H9 (cell line): ENCODE results near the gene CELF4. TPM values are rescaled to one million over a fixed set of nuclear protein-coding genes. Genes with fewer than 3 reads are reported as not detected.

Source experiments
- DNase-seq: peaks from one replicate; pipeline ENCODE4 v3.0.0-alpha.2; 2017
- H2AFZ ChIP-seq: one replicate; pipeline ENCODE4 v1.6.1; 2013; ENCODE audit warnings: mild to moderate bottlenecking, low read length, control low read depth, moderate library complexity
- H2AK5ac ChIP-seq: 2 replicates; pipeline ENCODE4 v1.6.1; 2013; ENCODE audit warnings: low read length, control low read depth, mixed read lengths; ENCODE audit not compliant: insufficient read length
- H2BK120ac ChIP-seq: one replicate; pipeline ENCODE4 v1.6.1; 2013; ENCODE audit warnings: low read depth, mild to moderate bottlenecking, low read length, control low read depth, inconsistent platforms; ENCODE audit not compliant: poor library complexity, severe bottlenecking
- H2BK12ac ChIP-seq: 2 replicates; pipeline ENCODE4 v1.6.1; 2013; ENCODE audit warnings: low read length, control low read depth, mixed read lengths, low read depth; ENCODE audit not compliant: insufficient read length
- H2BK15ac ChIP-seq: 2 replicates; pipeline ENCODE4 v1.6.1; 2013; ENCODE audit warnings: low read depth, low read length, control low read depth
- H2BK20ac ChIP-seq: one replicate; pipeline ENCODE4 v1.6.1; 2013; ENCODE audit warnings: low read depth, mild to moderate bottlenecking, low read length, control low read depth, inconsistent platforms; ENCODE audit not compliant: poor library complexity, severe bottlenecking
- H2BK5ac ChIP-seq: 2 replicates; pipeline ENCODE4 v1.6.1; 2013; ENCODE audit warnings: low read length, control low read depth, mixed read lengths; ENCODE audit not compliant: insufficient read length
- H3K14ac ChIP-seq: 2 replicates; pipeline ENCODE4 v1.6.1; 2013; ENCODE audit warnings: low read length, control low read depth; ENCODE audit not compliant: insufficient read depth
- H3K18ac ChIP-seq: 2 replicates; pipeline ENCODE4 v1.6.1; 2013; ENCODE audit warnings: low read depth, mild to moderate bottlenecking, mixed read lengths, low read length, control low read depth; ENCODE audit not compliant: insufficient read length
- H3K23ac ChIP-seq: 2 replicates; pipeline ENCODE4 v1.6.1; 2013; ENCODE audit warnings: low read length, control low read depth, mixed read lengths, low read depth; ENCODE audit not compliant: insufficient read length
- H3K23me2 ChIP-seq: 2 replicates; pipeline ENCODE4 v1.6.1; 2013; ENCODE audit warnings: low read depth, mild to moderate bottlenecking, mixed read lengths, low read length, control low read depth; ENCODE audit not compliant: insufficient read length, poor library complexity, severe bottlenecking
- H3K27ac ChIP-seq: 2 replicates; pipeline ENCODE4 v1.5.1; 2013; ENCODE audit warnings: low read length, control low read depth, mixed read lengths, low read depth; ENCODE audit not compliant: insufficient read length
- H3K27me3 ChIP-seq: 2 replicates; pipeline ENCODE4 v1.6.1; 2013; ENCODE audit warnings: low read length, control low read depth, inconsistent platforms; ENCODE audit not compliant: insufficient read depth
- H3K4ac ChIP-seq: 2 replicates; pipeline ENCODE4 v1.6.1; 2013; ENCODE audit warnings: low read depth, mild to moderate bottlenecking, control low read depth, inconsistent platforms, low read length, moderate library complexity
- H3K4me1 ChIP-seq: 2 replicates; pipeline ENCODE4 v1.6.1; 2013; ENCODE audit warnings: low read length, control low read depth, inconsistent platforms; ENCODE audit not compliant: insufficient read depth
- H3K4me2 ChIP-seq: 2 replicates; pipeline ENCODE4 v1.6.1; 2013; ENCODE audit warnings: low read length, control low read depth, mixed read lengths; ENCODE audit not compliant: insufficient read length, insufficient read depth
- H3K56ac ChIP-seq: 2 replicates; pipeline ENCODE4 v1.6.1; 2013; ENCODE audit warnings: low read depth, mild to moderate bottlenecking, mixed read lengths, low read length, control low read depth; ENCODE audit not compliant: insufficient read length
- H3K79me1 ChIP-seq: 2 replicates; pipeline ENCODE4 v1.6.1; 2013; ENCODE audit warnings: low read depth, mild to moderate bottlenecking, moderate library complexity, low read length, control low read depth, inconsistent platforms; ENCODE audit not compliant: insufficient read depth, poor library complexity, severe bottlenecking
- H3K79me2 ChIP-seq: 2 replicates; pipeline ENCODE4 v1.6.1; 2013; ENCODE audit warnings: low read length, control low read depth, inconsistent platforms; ENCODE audit not compliant: insufficient read depth
- H3K9ac ChIP-seq: 2 replicates; pipeline ENCODE4 v1.6.1; 2013; ENCODE audit warnings: low read length, control low read depth, mixed read lengths; ENCODE audit not compliant: insufficient read length; ENCODE audit errors: extremely low read depth
- H3K9me3 ChIP-seq: one replicate; pipeline ENCODE4 v1.6.1; 2013; ENCODE audit warnings: low read depth, low read length, inconsistent platforms; ENCODE audit not compliant: control insufficient read depth
- H3T11ph ChIP-seq: one replicate; pipeline ENCODE4 v1.6.1; 2013; ENCODE audit warnings: mild to moderate bottlenecking, low read length, control low read depth, inconsistent platforms
- H4K20me1 ChIP-seq: one replicate; pipeline ENCODE4 v1.6.1; 2013; ENCODE audit not compliant: control insufficient read depth, insufficient read length, insufficient read depth
- H4K5ac ChIP-seq: 2 replicates; pipeline ENCODE4 v1.6.1; 2013; ENCODE audit warnings: low read depth, mild to moderate bottlenecking, mixed read lengths, low read length, control low read depth; ENCODE audit not compliant: insufficient read length
- H4K8ac ChIP-seq: replicated peaks from 2 replicates; pipeline ENCODE4 v1.6.1; 2013; ENCODE audit warnings: low read length, control low read depth, mixed read lengths, low read depth; ENCODE audit not compliant: insufficient read length
- H4K91ac ChIP-seq: 2 replicates; pipeline ENCODE4 v1.6.1; 2013; ENCODE audit warnings: low read depth, mild to moderate bottlenecking, moderate library complexity, mixed read lengths, low read length, control low read depth; ENCODE audit not compliant: insufficient read length
- H3K27ac Mint-ChIP-seq, 3 experiments: 2 replicates in 2 of 3; 3 replicates in 1 of 3; pipeline ENCODE4 v1.8.0; 2020 to 2021; ENCODE audit warnings: mixed read lengths in 3 of 3, mild to moderate bottlenecking in 1 of 3, moderate library complexity in 1 of 3
- H3K27me3 Mint-ChIP-seq: 2 replicates; pipeline ENCODE4 v1.8.0; 2021; ENCODE audit warnings: low read depth, mild to moderate bottlenecking, moderate library complexity, mixed read lengths
- H3K36me3 Mint-ChIP-seq, 3 experiments: 2 replicates in 2 of 3; 3 replicates in 1 of 3; pipeline ENCODE4 v1.8.0; 2020 to 2021; ENCODE audit warnings: low read depth in 3 of 3, mixed read lengths in 3 of 3; ENCODE audit not compliant: insufficient read depth in 1 of 3
- H3K4me1 Mint-ChIP-seq, 2 experiments: 2 replicates each; pipeline ENCODE4 v1.8.0; 2020; ENCODE audit warnings: mixed read lengths in 2 of 2
- H3K4me3 Mint-ChIP-seq, 2 experiments: 2 replicates in 1 of 2; 3 replicates in 1 of 2; pipeline ENCODE4 v1.8.0; 2020 to 2021; ENCODE audit warnings: mild to moderate bottlenecking in 2 of 2, mixed read lengths in 2 of 2, moderate library complexity in 1 of 2
- H3K9me3 Mint-ChIP-seq, 2 experiments: 2 replicates in 1 of 2; 3 replicates in 1 of 2; pipeline ENCODE4 v1.8.0; 2020; ENCODE audit warnings: mild to moderate bottlenecking in 2 of 2, mixed read lengths in 2 of 2, moderate library complexity in 1 of 2
- WGBS: extraction: QIAGEN DNeasy Blood & Tissue Kit; methylation state at CpG from one replicate; pipeline ENCODE4 v1.1.7; 2013; ENCODE audit warnings: missing lambda C conversion rate, low lambda C conversion rate, mixed read lengths; ENCODE audit not compliant: insufficient read length; ENCODE audit errors: extremely low coverage; 5-methylcytosine and 5-hydroxymethylcytosine counted together
- total RNA-seq: library from RNA; stranded (reverse); gene quantifications from 2 replicates; pipeline ENCODE4 v1.2.1, GENCODE V29; 2021
- TF ChIP-seq, protein P1 (sequence below): fragments of 200-600 bp; sonication (generic); conservative IDR thresholded peaks from 3 replicates; pipeline ENCODE4 v1.8.0; 2021; ENCODE audit warnings: antibody characterized with exemption, mild to moderate bottlenecking

The CELF4 gene
- total RNA-seq, 1 experiment from 2014 or later = 1.1 TPM

GRCh38 chr18:37231251-37231650, 334.3 kb downstream of the CELF4 start:
- H2BK120ac ChIP-seq = no peak overlapping the region
- H3K4me1 ChIP-seq = no peaks in the 10 kb centered on the region
- no peak overlapping the region for H3K9ac ChIP-seq
- H3T11ph ChIP-seq = no peak overlapping the region
- no peak overlapping the region for H3K18ac ChIP-seq
- H2AFZ ChIP-seq = no peak overlapping the region
- no peak for DNase-seq
- no peak overlapping the region for H3K4ac ChIP-seq
- H3K79me1 ChIP-seq = no peaks in the 10 kb centered on the region
- no peak overlapping the region for H2BK20ac ChIP-seq
- no peak overlapping the region for H2BK5ac ChIP-seq
- H4K8ac ChIP-seq = no peak overlapping the region
- Mint-ChIP-seq H3K27me3 (peaks cover 5% of the 10 kb centered on the region), H3K36me3 (no peaks in the 10 kb centered on the region), H3K4me3 (no peak overlapping the region), H3K9me3 (no peaks in the 10 kb centered on the region), H3K27ac (no peak overlapping the region), H3K4me1 (peaks cover 0 to 4% of the 10 kb centered on the region in 2 experiments; a peak in 2 of 4 replicates)
- no peak overlapping the region for H3K56ac ChIP-seq
- no peak overlapping the region for H4K91ac ChIP-seq
- no peak overlapping the region for H2AK5ac ChIP-seq
- H3K27me3 ChIP-seq = no peaks in the 10 kb centered on the region
- H3K79me2 ChIP-seq = no peaks in the 10 kb centered on the region
- H4K5ac ChIP-seq = no peak overlapping the region
- H3K23me2 ChIP-seq = no peaks in the 10 kb centered on the region
- H3K14ac ChIP-seq = peak overlapping the region; percentile 29; the same call in 1 of the 2 replicates
- H4K20me1 ChIP-seq = no peaks in the 10 kb centered on the region
- TF ChIP-seq, protein P1, sequence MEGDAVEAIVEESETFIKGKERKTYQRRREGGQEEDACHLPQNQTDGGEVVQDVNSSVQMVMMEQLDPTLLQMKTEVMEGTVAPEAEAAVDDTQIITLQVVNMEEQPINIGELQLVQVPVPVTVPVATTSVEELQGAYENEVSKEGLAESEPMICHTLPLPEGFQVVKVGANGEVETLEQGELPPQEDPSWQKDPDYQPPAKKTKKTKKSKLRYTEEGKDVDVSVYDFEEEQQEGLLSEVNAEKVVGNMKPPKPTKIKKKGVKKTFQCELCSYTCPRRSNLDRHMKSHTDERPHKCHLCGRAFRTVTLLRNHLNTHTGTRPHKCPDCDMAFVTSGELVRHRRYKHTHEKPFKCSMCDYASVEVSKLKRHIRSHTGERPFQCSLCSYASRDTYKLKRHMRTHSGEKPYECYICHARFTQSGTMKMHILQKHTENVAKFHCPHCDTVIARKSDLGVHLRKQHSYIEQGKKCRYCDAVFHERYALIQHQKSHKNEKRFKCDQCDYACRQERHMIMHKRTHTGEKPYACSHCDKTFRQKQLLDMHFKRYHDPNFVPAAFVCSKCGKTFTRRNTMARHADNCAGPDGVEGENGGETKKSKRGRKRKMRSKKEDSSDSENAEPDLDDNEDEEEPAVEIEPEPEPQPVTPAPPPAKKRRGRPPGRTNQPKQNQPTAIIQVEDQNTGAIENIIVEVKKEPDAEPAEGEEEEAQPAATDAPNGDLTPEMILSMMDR = no peak
- H3K4me2 ChIP-seq = no peak overlapping the region
- H3K9me3 ChIP-seq = no peaks in the 10 kb centered on the region
- no CpG with 5 or more reads among the region's 3 CpGs for WGBS
- no peak overlapping the region for H2BK15ac ChIP-seq
- no peak overlapping the region for H3K23ac ChIP-seq
- no peak overlapping the region for H3K27ac ChIP-seq
- no peak overlapping the region for H2BK12ac ChIP-seq
